GM23248 (cell line): ENCODE results near the gene SMC3.
"Not testable (repeated sequence)": the region's sequence is repeated elsewhere in the genome, so short reads cannot be mapped to it uniquely, and the experiment has no call there.

Experiments used
- EZH2 ChIP-seq: fragments of 200-600 bp; sonication (generic); IDR thresholded peaks from 2 replicates; pipeline ENCODE4 v1.6.1; 2018; ENCODE audit warnings: antibody characterized with exemption, mild to moderate bottlenecking; ENCODE audit not compliant: insufficient read depth, poor library complexity, severe bottlenecking
- EZH2phosphoT487 ChIP-seq: fragments of 200-600 bp; sonication (generic); IDR thresholded peaks from 2 replicates; pipeline ENCODE4 v1.6.1; 2018; ENCODE audit warnings: antibody characterized with exemption, moderate library complexity, mild to moderate bottlenecking, low read depth; ENCODE audit not compliant: insufficient read depth

GRCh38 chr10:110639046-110639445 is 71.6 kb downstream of the SMC3 start:
- not testable (repeated sequence) for TF ChIP-seq EZH2phosphoT487, EZH2
